Frontal cortex (tissue), 4 donors: ENCODE data around the gene ESRRA. TPM values are rescaled to one million over a fixed set of nuclear protein-coding genes. Genes with fewer than 3 reads are reported as not detected.

ENCODE experiments used
- DNase-seq, 2 donors: peaks; one replicate each; pipeline ENCODE4 v3.0.0; 2012; ENCODE audit warnings: low spot score in 2 of 2
- FAIRE-seq: peaks from 2 replicates; lab custom pipeline; 2012; peaks lifted over from hg19 to GRCh38; lab: Jason Lieb, UNC
- total RNA-seq: library from RNA; depleted of rRNA; stranded (reverse); fragments of >200 nt; gene quantifications from one replicate; pipeline ENCODE4 v1.2.3, GENCODE V29; 2014
- donor health status: control.
- donor health status: control.
- donor health status: control.

ESRRA gene
- total RNA-seq, 1 donor from 2014 or later = 12.6 TPM

GRCh38 chr11:64269540-64270220 is 35.6 kb upstream of the ESRRA start:
- FAIRE-seq (peak; percentile 55), DNase-seq (peak; percentile 91 to 94)

GRCh38 chr11:64275031-64275800 is 30.1 kb upstream of the ESRRA start:
- no peak for DNase-seq
- FAIRE-seq = no peak

- DNase-seq (no peak), FAIRE-seq (no peak)
These were observed 29.5 kb upstream of the ESRRA start for GRCh38 chr11:64275841-64276240.

- DNase-seq (no peak), FAIRE-seq (no peak)
These were observed 28.5 kb upstream of the ESRRA start for GRCh38 chr11:64276653-64277431.

DNA sequence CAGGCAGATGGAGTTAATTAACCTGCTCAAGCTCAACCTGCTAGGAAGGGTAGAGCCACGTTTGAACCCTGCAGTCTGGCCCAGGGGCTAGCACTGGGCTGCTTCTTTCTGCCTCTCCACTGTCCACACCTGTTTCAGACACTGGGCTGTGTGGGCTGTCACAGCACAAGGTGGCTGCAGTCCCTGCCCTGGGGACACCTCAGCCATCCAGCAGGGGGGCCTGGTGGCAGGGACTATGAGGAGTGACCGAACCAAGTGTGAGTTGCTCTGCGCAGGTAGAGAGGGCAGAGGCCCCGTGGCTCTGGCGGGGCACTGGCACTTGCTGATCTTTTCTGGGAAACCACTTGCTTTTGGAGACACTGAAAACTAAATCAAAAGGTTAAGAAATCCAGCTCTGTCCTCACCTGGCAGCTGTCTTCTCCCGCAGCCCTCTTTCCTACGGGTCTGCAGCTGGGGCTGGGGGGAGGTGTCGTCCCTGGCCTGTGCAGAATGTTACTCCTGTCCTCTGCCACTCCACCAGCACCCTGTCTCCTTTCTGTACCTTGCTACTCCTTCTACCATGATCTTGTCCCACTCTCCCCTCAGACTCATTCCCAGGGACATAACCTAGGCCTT is 26.6 kb upstream of the ESRRA start:
- no peak for FAIRE-seq

DNA sequence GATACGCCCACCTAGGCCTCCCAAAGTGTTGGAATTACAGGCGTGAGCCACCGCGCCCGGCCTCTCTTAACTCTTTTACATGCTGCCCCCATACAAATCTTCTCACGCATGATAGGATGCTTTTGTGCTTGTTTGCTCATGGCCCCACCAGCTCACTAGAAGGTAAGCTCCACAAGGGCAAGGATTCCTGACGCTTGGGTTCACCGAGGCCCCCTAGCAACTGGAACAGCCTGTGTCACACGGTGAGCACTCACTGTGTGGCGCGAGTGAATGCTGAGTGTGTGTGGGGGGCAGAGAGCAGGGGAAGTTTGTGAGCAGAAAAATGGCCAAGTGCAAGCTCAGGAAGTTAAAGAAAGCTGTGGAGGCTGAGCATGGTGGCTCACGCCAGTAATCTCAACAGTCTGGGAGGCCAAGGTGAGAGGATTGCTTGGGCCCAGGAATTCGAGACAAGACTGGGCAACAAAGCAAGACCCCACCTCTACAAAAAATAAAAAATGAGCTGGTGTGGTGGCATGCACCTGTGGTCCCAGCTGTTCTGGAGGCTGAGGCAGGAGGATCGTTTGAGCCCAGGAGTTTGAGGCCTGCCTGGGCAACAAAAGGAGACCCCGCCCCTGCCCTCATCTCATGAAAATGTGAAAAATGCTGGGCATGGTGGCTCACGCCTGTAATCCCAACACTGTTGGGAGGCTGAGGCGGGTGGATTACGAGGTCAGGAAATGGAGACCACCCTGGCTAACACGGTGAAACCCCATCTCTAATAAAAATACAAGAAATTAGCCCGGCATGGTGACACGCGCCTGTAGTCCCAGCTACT is 23.2 kb upstream of the ESRRA start:
- no peak for DNase-seq
- no peak for FAIRE-seq

More for the DNA sequence above, 26.6 kb upstream of the ESRRA start:
- DNase-seq = no peak

DNA sequence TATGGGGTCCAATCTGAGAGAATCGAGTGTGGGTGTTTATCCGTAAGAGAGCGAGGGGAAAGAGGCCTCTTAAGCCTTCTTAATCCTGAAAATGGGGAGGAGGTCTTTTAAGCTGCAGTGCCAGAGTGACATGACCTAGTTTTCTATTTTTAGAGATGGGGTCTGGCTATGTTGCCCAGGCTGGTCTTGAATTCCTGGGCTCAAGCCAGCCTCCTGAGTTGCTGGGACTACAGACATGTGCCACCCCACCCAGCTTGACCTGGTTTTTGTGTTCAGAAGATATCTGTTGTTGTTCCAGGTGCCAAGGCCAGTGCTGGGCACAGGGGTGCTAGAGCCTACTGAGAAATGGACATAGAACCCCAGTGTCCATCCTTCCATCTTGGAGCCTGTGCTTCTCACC is 22.2 kb upstream of the ESRRA start:
- FAIRE-seq (no peak), DNase-seq (no peak)

GRCh38 chr11:64284048-64284961 is 21.0 kb upstream of the ESRRA start, which contains the start of gene BAD:
Gene BAD, minus strand, starts transcription at chr11:64284665. Its CDS starts 297 bp downstream, at chr11:64284368.
- no peak for FAIRE-seq
- DNase-seq = peak; percentile 98 to 99

GRCh38 chr11:64284962-64285884 is 20.1 kb upstream of the ESRRA start, which contains the start of gene GPR137:
Gene GPR137, plus strand, starts transcription at chr11:64285848. Its CDS starts 677 bp downstream, at chr11:64286525.
- DNase-seq (peak; percentile 94 to 96), FAIRE-seq (no peak)

- FAIRE-seq = no peak
- no peak for DNase-seq
These were observed 19.2 kb upstream of the ESRRA start for GRCh38 chr11:64285885-64286800.

DNA sequence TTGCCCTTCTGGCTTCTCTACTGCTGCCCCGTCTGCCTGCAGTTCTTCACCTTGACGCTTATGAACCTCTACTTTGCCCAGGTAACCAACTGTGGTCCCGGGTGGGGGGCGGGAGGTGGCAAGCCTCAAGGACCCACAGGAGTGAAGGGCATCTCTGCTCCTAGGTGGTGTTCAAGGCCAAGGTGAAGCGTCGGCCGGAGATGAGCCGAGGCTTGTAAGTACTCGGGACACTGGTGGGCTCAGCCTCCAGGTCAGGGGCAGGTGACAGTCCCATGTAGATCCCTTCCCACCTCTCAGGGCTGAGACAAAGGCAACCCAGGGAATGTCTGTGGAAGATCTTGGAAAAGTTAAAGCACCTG is 18.5 kb upstream of the ESRRA start:
- FAIRE-seq = no peak
- DNase-seq = no peak

- no peak for FAIRE-seq
- DNase-seq = peak in 1 of 2 donors; percentile 8
These were observed 17.5 kb upstream of the ESRRA start for GRCh38 chr11:64287676-64288352.

GRCh38 chr11:64288353-64288750 is 17.0 kb upstream of the ESRRA start:
- DNase-seq (peak in 1 of 2 donors; percentile 8), FAIRE-seq (no peak)

DNA sequence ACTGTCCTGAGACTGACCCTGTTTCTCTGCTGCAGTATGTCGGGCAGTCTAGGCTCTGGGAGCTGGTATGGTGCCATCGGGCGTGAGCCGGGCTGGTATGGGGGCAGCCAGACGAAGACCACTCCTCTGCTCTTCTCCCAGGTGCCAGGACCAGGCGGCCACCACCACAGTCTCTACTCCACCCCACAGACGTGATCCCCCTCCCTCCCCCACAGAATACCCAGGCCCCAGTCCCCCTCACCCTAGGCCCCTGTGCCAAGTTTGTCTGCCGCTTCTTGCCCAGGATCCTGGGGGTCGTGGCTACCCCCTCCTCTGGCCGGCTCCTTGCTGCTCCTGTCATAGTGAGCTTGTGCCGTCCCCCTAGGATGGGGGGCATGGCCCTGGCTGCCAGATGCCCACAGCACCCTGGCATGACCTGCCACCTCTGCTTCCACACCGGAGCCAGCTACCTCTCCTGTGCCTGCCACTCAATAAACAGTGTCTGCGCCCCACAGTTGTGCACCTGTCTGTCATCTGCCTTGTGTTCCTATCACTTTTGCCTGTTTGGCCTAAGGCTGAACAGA is 16.2 kb upstream of the ESRRA start:
- FAIRE-seq (no peak), DNase-seq (no peak)
